SK-N-MC (cell line): Measurements from ENCODE around the gene AIF1.

Experiments used
- EZH2 ChIP-seq: fragments of 200-600 bp; sonication (generic); IDR thresholded peaks from one replicate; pipeline ENCODE4 v1.6.1; 2017; ENCODE audit warnings: antibody characterized with exemption
- POLR2AphosphoS5 ChIP-seq: IDR thresholded peaks from 2 replicates; pipeline ENCODE4 v1.6.1; 2012; ENCODE audit warnings: mild to moderate bottlenecking, low read depth, low read length, borderline replicate concordance

DNA sequence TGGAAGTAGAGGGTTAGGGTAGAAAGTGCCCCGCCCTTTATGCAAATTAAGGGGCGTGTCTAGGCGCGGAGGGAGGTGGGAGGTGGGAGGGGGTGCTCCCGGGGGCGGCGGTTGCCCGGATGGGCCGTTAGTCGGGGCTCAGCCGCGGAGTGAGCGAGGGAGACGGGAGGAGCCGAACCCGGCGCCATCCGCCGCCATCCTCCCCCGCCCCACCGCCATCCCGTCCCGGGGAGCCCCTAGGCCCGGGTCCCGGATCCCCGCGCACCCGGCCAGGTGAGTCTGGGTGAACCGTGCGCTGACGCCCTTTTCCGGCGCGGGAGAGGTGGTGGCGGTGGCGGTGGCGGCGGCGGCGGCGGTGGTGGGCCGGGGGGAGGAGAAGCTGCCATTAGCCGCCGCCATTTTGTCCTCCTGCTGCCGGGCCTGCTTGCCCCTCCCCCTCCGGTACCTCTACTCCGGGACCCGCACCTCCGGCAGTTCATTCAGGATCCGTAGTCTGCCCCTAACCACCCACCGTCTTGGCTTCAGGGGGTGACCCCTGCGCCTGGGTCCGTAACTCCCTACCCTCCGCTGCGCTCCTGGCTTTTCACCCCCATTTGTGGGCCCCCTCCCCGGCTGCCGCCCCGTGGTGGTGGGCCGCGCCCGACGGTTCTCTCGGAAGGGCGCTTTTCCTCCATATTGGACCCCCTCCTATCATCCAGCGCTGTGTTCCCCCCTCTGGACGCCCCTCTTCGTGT is 5.7 kb downstream of the AIF1 start, which contains the start of gene PRRC2A:
- TF ChIP-seq EZH2 (no peak), POLR2AphosphoS5 (peak; percentile 66)
